ENCODE results near the gene HECW1. TPM values are rescaled to one million over a fixed set of nuclear protein-coding genes. Genes with fewer than 3 reads are reported as not detected.

HECW1 gene
- total and polyA plus RNA-seq, 5 donors from 2014 or later = 0.11 to 0.68 (median 0.34) TPM; not detected in 1

DNA sequence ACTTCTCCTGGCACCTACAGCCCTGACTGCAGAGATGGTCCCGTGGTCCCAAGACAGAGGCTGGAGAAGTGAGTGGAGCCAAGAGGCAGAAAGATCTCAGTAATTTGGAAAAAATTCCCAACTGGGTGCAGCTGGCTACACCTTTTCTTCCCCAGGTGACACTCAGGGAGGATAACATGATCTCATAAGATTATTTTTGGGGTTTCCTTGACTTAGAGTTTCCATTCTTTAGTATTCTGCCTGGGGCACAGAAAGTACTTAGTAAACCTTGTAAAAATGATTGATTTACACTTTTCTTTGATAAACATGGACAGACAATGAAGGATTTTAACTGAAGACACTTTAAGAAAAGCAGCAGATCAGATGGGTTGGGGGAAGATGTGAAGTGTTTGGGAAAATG, 38.6 kb downstream of the HECW1 start:
- peaks cover 2% of the 10 kb centered on the region for H3K27me3 ChIP-seq (ENCODE audit: control insufficient read depth, insufficient read depth, low read length)
- peaks cover 0 to 3% (median 0%) of the 10 kb centered on the region in 7 donors for H3K9me3 Mint-ChIP-seq
- H3K4me1 Mint-ChIP-seq = no peaks in the 10 kb centered on the region
- H3K4me3 ChIP-seq (ENCODE audit: low read depth, low read length) = no peak overlapping the region
- DNase-seq (no peak), ATAC-seq (ENCODE audit: low read depth in 2 of 2) (no peak)
- H3K36me3 ChIP-seq (ENCODE audit: control insufficient read depth, insufficient read depth, low read length) = no peaks in the 10 kb centered on the region
- H3K27ac ChIP-seq (ENCODE audit: insufficient read depth, low read length, poor library complexity, severe bottlenecking) = no peak overlapping the region
- no peak overlapping the region for H3K27ac Mint-ChIP-seq
- H3K4me3 Mint-ChIP-seq = no peak overlapping the region
- H3K4me1 ChIP-seq (ENCODE audit: control insufficient read depth, insufficient read depth, low read length, poor library complexity, severe bottlenecking) = no peaks in the 10 kb centered on the region
- peaks cover 37% of the 10 kb centered on the region for H3K27me3 Mint-ChIP-seq
- no peaks in the 10 kb centered on the region for H3K36me3 Mint-ChIP-seq
- no peaks in the 10 kb centered on the region for H3K9me3 ChIP-seq (ENCODE audit: control insufficient read depth in 2 of 2, low read length in 2 of 2)

DNA sequence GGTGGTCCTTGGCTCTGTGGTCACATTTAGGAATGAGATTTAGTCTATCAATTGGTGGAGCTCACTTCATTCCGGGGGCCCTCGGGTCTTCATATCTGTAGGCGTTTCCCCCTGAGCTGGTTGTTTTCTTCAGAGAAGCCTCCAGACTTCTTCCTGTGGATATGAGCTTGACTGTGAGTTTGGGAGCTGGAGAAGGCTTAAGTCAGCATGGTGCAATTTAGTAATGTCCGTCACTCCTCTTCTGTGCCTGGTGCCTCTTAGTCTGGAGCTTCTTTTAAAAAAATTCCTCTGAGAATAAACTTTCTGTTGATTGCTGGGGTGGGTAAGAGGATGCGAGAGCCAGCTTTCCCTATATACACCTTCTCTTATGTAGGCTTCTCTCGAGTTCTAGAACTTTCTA, 40.2 kb downstream of the HECW1 start:
- Mint-ChIP-seq H3K36me3 (no peaks in the 10 kb centered on the region), H3K4me1 (no peaks in the 10 kb centered on the region), H3K9me3 (peaks cover 0 to 3% (median 0%) of the 10 kb centered on the region in 7 donors), H3K27me3 (peaks cover 34% of the 10 kb centered on the region), H3K4me3 (peak overlapping the region in 1 of 4 donors; percentile 23), H3K27ac (no peak overlapping the region)
- Histone ChIP-seq H3K27me3 (ENCODE audit: control insufficient read depth, insufficient read depth, low read length) (no peaks in the 10 kb centered on the region), H3K4me3 (ENCODE audit: low read depth, low read length) (no peak overlapping the region), H3K9me3 (ENCODE audit: control insufficient read depth in 2 of 2, low read length in 2 of 2) (no peaks in the 10 kb centered on the region), H3K36me3 (ENCODE audit: control insufficient read depth, insufficient read depth, low read length) (no peaks in the 10 kb centered on the region), H3K4me1 (ENCODE audit: control insufficient read depth, insufficient read depth, low read length, poor library complexity, severe bottlenecking) (no peaks in the 10 kb centered on the region), H3K27ac (ENCODE audit: insufficient read depth, low read length, poor library complexity, severe bottlenecking) (no peak overlapping the region)
- DNase-seq (no peak), ATAC-seq (ENCODE audit: low read depth in 2 of 2) (no peak)

- ATAC-seq (ENCODE audit: low read depth in 2 of 2) (no peak), DNase-seq (no peak)
- Histone ChIP-seq H3K36me3 (ENCODE audit: control insufficient read depth, insufficient read depth, low read length) (no peaks in the 10 kb centered on the region), H3K27ac (ENCODE audit: insufficient read depth, low read length, poor library complexity, severe bottlenecking) (no peak overlapping the region), H3K4me1 (ENCODE audit: control insufficient read depth, insufficient read depth, low read length, poor library complexity, severe bottlenecking) (no peaks in the 10 kb centered on the region), H3K27me3 (ENCODE audit: control insufficient read depth, insufficient read depth, low read length) (no peaks in the 10 kb centered on the region), H3K9me3 (ENCODE audit: control insufficient read depth in 2 of 2, low read length in 2 of 2) (no peaks in the 10 kb centered on the region), H3K4me3 (ENCODE audit: low read depth, low read length) (no peak overlapping the region)
- Mint-ChIP-seq H3K27ac (no peak overlapping the region), H3K36me3 (no peaks in the 10 kb centered on the region), H3K4me1 (no peaks in the 10 kb centered on the region), H3K4me3 (no peak overlapping the region), H3K9me3 (peaks cover 0 to 3% (median 0%) of the 10 kb centered on the region in 7 donors), H3K27me3 (peaks cover 31% of the 10 kb centered on the region)
Measured at GRCh38 chr7:43155636-43156035, 43.2 kb downstream of the HECW1 start.

GRCh38 chr7:43163885-43164284, 51.4 kb downstream of the HECW1 start:
- Mint-ChIP-seq H3K4me1 (no peaks in the 10 kb centered on the region), H3K27me3 (peaks cover 35% of the 10 kb centered on the region), H3K4me3 (no peak overlapping the region), H3K9me3 (no peaks in the 10 kb centered on the region), H3K36me3 (no peaks in the 10 kb centered on the region), H3K27ac (no peak overlapping the region)
- H3K27ac ChIP-seq (ENCODE audit: insufficient read depth, low read length, poor library complexity, severe bottlenecking) = no peak overlapping the region
- peaks cover 2% of the 10 kb centered on the region for H3K27me3 ChIP-seq (ENCODE audit: control insufficient read depth, insufficient read depth, low read length)
- H3K9me3 ChIP-seq (ENCODE audit: control insufficient read depth in 2 of 2, low read length in 2 of 2) = no peaks in the 10 kb centered on the region
- H3K4me3 ChIP-seq (ENCODE audit: low read depth, low read length) = no peak overlapping the region
- no peaks in the 10 kb centered on the region for H3K4me1 ChIP-seq (ENCODE audit: control insufficient read depth, insufficient read depth, low read length, poor library complexity, severe bottlenecking)
- ATAC-seq (ENCODE audit: low read depth in 2 of 2) (no peak), DNase-seq (no peak)
- H3K36me3 ChIP-seq (ENCODE audit: control insufficient read depth, insufficient read depth, low read length) = no peaks in the 10 kb centered on the region

DNA sequence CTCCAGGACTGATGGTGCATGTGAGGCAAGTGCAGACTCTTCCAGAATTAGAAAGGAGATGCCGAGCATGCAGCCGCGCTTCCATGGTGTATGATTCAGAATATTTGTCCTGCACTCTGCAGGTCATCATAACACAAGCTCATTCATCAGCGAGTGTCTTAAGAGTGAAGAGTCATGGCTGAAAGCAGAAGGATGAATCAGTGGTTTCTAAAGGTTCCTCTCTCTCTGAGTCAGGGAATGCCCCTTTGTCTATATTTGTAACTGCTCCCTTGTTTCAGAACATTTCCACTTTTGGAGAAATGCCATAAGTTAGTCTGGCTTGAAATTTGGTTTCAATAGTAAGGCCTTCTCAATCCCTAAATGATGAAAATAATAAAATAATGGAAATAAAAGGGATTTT, 52.3 kb downstream of the HECW1 start:
- Histone ChIP-seq H3K4me3 (ENCODE audit: low read depth, low read length) (no peak overlapping the region), H3K36me3 (ENCODE audit: control insufficient read depth, insufficient read depth, low read length) (no peaks in the 10 kb centered on the region), H3K9me3 (ENCODE audit: control insufficient read depth in 2 of 2, low read length in 2 of 2) (no peaks in the 10 kb centered on the region), H3K4me1 (ENCODE audit: control insufficient read depth, insufficient read depth, low read length, poor library complexity, severe bottlenecking) (no peaks in the 10 kb centered on the region), H3K27ac (ENCODE audit: insufficient read depth, low read length, poor library complexity, severe bottlenecking) (no peak overlapping the region), H3K27me3 (ENCODE audit: control insufficient read depth, insufficient read depth, low read length) (peaks cover 2% of the 10 kb centered on the region)
- no peaks in the 10 kb centered on the region for H3K36me3 Mint-ChIP-seq
- ATAC-seq (ENCODE audit: low read depth in 2 of 2) (peak in 1 of 2 donors; percentile 34), DNase-seq (no peak)
- no peak overlapping the region for H3K4me3 Mint-ChIP-seq
- no peaks in the 10 kb centered on the region for H3K4me1 Mint-ChIP-seq
- no peaks in the 10 kb centered on the region for H3K9me3 Mint-ChIP-seq
- H3K27ac Mint-ChIP-seq = no peak overlapping the region
- H3K27me3 Mint-ChIP-seq = peaks cover 36% of the 10 kb centered on the region

DNA sequence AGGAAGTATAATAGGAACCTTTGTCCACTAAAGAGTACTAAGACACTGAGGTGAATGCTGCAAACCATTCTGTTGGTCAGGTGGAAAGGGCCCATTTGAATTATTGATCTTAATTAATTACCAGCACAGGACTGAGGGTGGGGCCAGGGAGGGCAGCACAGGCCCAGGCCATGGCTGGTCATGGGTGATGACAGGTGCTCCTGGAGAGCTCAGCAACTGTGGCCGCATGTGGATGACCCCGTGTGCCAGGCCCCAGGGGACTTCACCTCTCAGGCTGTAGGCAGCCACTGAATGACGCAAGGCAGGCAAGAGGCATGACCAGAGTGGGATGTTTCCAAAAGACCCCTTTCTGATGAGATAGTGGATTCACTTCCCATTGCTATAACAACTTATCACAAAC, 54.2 kb downstream of the HECW1 start:
- Mint-ChIP-seq H3K36me3 (no peaks in the 10 kb centered on the region), H3K4me3 (no peak overlapping the region), H3K27me3 (peaks cover 29% of the 10 kb centered on the region), H3K27ac (no peak overlapping the region), H3K9me3 (no peaks in the 10 kb centered on the region), H3K4me1 (no peaks in the 10 kb centered on the region)
- Histone ChIP-seq H3K4me1 (ENCODE audit: control insufficient read depth, insufficient read depth, low read length, poor library complexity, severe bottlenecking) (no peaks in the 10 kb centered on the region), H3K36me3 (ENCODE audit: control insufficient read depth, insufficient read depth, low read length) (no peaks in the 10 kb centered on the region), H3K4me3 (ENCODE audit: low read depth, low read length) (no peak overlapping the region), H3K9me3 (ENCODE audit: control insufficient read depth in 2 of 2, low read length in 2 of 2) (no peaks in the 10 kb centered on the region), H3K27ac (ENCODE audit: insufficient read depth, low read length, poor library complexity, severe bottlenecking) (no peak overlapping the region), H3K27me3 (ENCODE audit: control insufficient read depth, insufficient read depth, low read length) (peaks cover 2% of the 10 kb centered on the region)
- ATAC-seq (ENCODE audit: low read depth in 2 of 2) (no peak), DNase-seq (no peak)

DNA sequence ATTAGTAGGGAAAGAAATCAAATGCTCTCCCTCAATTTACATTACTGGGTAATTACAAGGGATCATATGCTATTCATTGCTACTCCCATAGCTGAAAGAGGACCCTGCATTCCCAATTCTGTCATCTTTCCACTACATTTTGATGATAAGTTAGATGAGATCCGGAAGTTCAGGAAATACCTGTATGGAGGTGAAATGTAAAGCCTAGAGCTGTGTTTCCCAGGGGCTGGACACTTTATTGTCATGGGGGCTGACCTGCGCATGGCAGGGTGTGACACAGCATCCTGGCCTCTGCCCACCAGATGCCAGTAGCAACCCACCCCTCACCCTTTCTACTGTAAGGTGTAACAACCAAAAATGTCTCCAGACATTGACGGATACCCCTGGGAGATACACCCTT, 56.6 kb downstream of the HECW1 start:
- DNase-seq (no peak), ATAC-seq (ENCODE audit: low read depth in 2 of 2) (no peak)
- no peaks in the 10 kb centered on the region for H3K4me1 ChIP-seq (ENCODE audit: control insufficient read depth, insufficient read depth, low read length, poor library complexity, severe bottlenecking)
- H3K27me3 Mint-ChIP-seq = peaks cover 21% of the 10 kb centered on the region
- H3K27ac Mint-ChIP-seq = no peak overlapping the region
- H3K4me3 Mint-ChIP-seq = no peak overlapping the region
- H3K27ac ChIP-seq (ENCODE audit: insufficient read depth, low read length, poor library complexity, severe bottlenecking) = no peak overlapping the region
- H3K4me1 Mint-ChIP-seq = no peaks in the 10 kb centered on the region
- H3K4me3 ChIP-seq (ENCODE audit: low read depth, low read length) = no peak overlapping the region
- H3K36me3 ChIP-seq (ENCODE audit: control insufficient read depth, insufficient read depth, low read length) = no peaks in the 10 kb centered on the region
- no peaks in the 10 kb centered on the region for H3K9me3 Mint-ChIP-seq
- H3K36me3 Mint-ChIP-seq = no peaks in the 10 kb centered on the region
- H3K9me3 ChIP-seq (ENCODE audit: control insufficient read depth in 2 of 2, low read length in 2 of 2) = no peaks in the 10 kb centered on the region
- no peaks in the 10 kb centered on the region for H3K27me3 ChIP-seq (ENCODE audit: control insufficient read depth, insufficient read depth, low read length)

GRCh38 chr7:43170571-43170970, 58.1 kb downstream of the HECW1 start:
- no peaks in the 10 kb centered on the region for H3K4me1 ChIP-seq (ENCODE audit: control insufficient read depth, insufficient read depth, low read length, poor library complexity, severe bottlenecking)
- no peak overlapping the region for H3K27ac Mint-ChIP-seq
- no peaks in the 10 kb centered on the region for H3K36me3 ChIP-seq (ENCODE audit: control insufficient read depth, insufficient read depth, low read length)
- no peaks in the 10 kb centered on the region for H3K36me3 Mint-ChIP-seq
- H3K9me3 Mint-ChIP-seq = no peaks in the 10 kb centered on the region
- H3K4me3 Mint-ChIP-seq = no peak overlapping the region
- no peak overlapping the region for H3K27ac ChIP-seq (ENCODE audit: insufficient read depth, low read length, poor library complexity, severe bottlenecking)
- H3K9me3 ChIP-seq (ENCODE audit: control insufficient read depth in 2 of 2, low read length in 2 of 2) = no peaks in the 10 kb centered on the region
- peaks cover 19% of the 10 kb centered on the region for H3K27me3 Mint-ChIP-seq
- no peak overlapping the region for H3K4me3 ChIP-seq (ENCODE audit: low read depth, low read length)
- DNase-seq (no peak), ATAC-seq (ENCODE audit: low read depth in 2 of 2) (no peak)
- no peaks in the 10 kb centered on the region for H3K4me1 Mint-ChIP-seq
- no peaks in the 10 kb centered on the region for H3K27me3 ChIP-seq (ENCODE audit: control insufficient read depth, insufficient read depth, low read length)
